KMS-11 (cell line): ENCODE measurements around the gene SH3PXD2B.

Experiments
- H2AFZ ChIP-seq: fragments of 200-600 bp; sonication (generic); 2 replicates; pipeline ENCODE4 v1.6.1; 2016; ENCODE audit warnings: antibody characterized with exemption, mixed run types, low read depth
- H3K27ac ChIP-seq: fragments of 200-600 bp; sonication (generic); 2 replicates; pipeline ENCODE4 v1.6.1; 2016; ENCODE audit warnings: mild to moderate bottlenecking, mixed run types
- H3K27me3 ChIP-seq: fragments of 200-600 bp; sonication (generic); 2 replicates; pipeline ENCODE4 v1.6.1; 2017; ENCODE audit warnings: mild to moderate bottlenecking, low read depth, mixed run types, moderate library complexity; ENCODE audit not compliant: insufficient read depth
- H3K36me3 ChIP-seq: fragments of 200-600 bp; sonication (generic); 2 replicates; pipeline ENCODE4 v1.6.1; 2017; ENCODE audit warnings: mild to moderate bottlenecking, mixed run types; ENCODE audit not compliant: insufficient read depth
- H3K4me1 ChIP-seq: fragments of 200-600 bp; sonication (generic); 2 replicates; pipeline ENCODE4 v1.6.1; 2016; ENCODE audit warnings: mild to moderate bottlenecking, low read depth, mixed run types; ENCODE audit not compliant: poor library complexity, severe bottlenecking
- H3K4me2 ChIP-seq: fragments of 200-600 bp; sonication (generic); 2 replicates; pipeline ENCODE4 v1.7.0; 2016; ENCODE audit warnings: mild to moderate bottlenecking, mixed run types
- H3K4me3 ChIP-seq: fragments of 200-600 bp; sonication (generic); IDR thresholded peaks from 2 replicates; pipeline ENCODE4 v1.6.1; 2017; ENCODE audit warnings: low read depth, low read length, mixed read lengths; ENCODE audit not compliant: insufficient read depth
- H3K79me2 ChIP-seq: fragments of 200-600 bp; sonication (generic); 2 replicates; pipeline ENCODE4 v1.6.1; 2016; ENCODE audit warnings: low read depth, mixed run types; ENCODE audit not compliant: insufficient read depth
- H3K9ac ChIP-seq: fragments of 200-600 bp; sonication (generic); 2 replicates; pipeline ENCODE4 v1.6.1; 2016; ENCODE audit warnings: mild to moderate bottlenecking, mixed run types
- H4K20me1 ChIP-seq: fragments of 200-600 bp; sonication (generic); 2 replicates; pipeline ENCODE4 v1.6.1; 2016; ENCODE audit warnings: mild to moderate bottlenecking, mixed run types; ENCODE audit not compliant: insufficient read depth
- TF ChIP-seq, protein P1 (sequence below): fragments of 200-600 bp; sonication (generic); conservative IDR thresholded peaks from 2 replicates; pipeline ENCODE4 v1.6.1; 2017; ENCODE audit warnings: low read depth, mild to moderate bottlenecking, antibody characterized with exemption, low read length, moderate library complexity, mixed read lengths

The SH3PXD2B gene

DNA sequence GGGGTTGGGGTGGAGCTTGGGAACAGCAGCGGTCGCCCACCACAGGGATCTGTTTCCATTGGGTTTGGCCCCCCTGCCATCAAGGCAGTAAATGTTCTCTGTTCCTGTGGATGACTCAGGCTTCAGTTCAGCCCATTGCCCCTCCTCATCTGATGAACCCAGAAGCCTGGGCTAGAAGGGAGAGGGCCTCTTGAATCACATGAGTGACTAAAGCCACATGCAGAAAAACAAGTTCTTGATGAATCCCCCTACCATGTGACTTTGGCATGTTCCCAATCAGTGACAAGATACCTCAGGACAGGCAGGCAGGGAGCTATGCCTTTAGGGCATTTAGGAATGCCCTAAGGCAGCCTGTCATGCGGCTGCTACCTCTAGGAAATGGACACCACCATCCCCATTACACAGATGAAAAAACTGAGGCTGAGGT lies 2.5 kb downstream of the SH3PXD2B start:
- Histone ChIP-seq H3K79me2 (no peaks in the 10 kb centered on the region), H3K27ac (no peak overlapping the region), H3K9ac (no peak overlapping the region), H2AFZ (no peak overlapping the region), H4K20me1 (no peaks in the 10 kb centered on the region), H3K4me2 (no peak overlapping the region), H3K36me3 (no peaks in the 10 kb centered on the region), H3K4me3 (no peak overlapping the region), H3K4me1 (no peaks in the 10 kb centered on the region), H3K27me3 (no peaks in the 10 kb centered on the region)
- TF ChIP-seq, protein P1, sequence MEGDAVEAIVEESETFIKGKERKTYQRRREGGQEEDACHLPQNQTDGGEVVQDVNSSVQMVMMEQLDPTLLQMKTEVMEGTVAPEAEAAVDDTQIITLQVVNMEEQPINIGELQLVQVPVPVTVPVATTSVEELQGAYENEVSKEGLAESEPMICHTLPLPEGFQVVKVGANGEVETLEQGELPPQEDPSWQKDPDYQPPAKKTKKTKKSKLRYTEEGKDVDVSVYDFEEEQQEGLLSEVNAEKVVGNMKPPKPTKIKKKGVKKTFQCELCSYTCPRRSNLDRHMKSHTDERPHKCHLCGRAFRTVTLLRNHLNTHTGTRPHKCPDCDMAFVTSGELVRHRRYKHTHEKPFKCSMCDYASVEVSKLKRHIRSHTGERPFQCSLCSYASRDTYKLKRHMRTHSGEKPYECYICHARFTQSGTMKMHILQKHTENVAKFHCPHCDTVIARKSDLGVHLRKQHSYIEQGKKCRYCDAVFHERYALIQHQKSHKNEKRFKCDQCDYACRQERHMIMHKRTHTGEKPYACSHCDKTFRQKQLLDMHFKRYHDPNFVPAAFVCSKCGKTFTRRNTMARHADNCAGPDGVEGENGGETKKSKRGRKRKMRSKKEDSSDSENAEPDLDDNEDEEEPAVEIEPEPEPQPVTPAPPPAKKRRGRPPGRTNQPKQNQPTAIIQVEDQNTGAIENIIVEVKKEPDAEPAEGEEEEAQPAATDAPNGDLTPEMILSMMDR, result no peak

DNA sequence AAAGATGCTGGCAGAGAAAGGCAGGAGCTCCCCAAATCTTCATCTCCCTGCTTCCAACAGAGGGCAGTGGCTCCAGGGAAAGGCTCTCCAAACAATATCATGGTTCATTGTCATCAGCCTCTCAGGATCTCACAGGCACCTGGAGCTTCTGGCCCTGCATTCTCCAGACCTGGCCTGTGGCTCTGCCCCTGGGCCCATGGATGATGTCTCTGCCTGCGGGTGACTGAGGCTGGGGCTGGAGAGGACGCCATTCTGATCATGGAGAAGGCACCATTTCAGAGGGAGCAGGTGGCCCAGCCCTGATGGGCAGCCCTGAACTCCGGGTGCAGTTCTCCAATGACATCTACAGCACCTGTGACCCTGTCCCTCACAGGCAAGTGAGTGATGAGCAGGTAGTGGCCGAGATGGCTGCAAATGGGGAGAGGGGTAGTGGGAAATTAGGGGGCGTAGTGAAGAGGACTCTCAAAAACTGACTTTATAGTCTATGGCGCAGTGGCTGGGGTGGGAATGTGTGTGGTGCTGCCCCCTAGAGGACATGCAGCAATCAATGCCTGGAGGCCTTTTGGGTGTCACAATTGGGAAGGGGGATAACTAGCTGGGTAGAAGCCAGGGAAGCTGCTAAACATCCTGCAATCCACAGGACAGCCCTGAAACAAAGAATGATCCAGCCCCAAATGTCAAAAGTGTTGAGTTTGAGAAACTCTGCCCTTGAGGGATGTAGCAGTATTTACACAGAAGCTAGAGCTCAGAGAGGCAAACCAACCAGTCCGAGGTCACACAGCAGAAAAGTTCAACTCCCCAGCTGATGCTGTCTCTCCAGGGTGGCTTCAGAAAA lies 3.2 kb downstream of the SH3PXD2B start:
- no peaks in the 10 kb centered on the region for H3K4me1 ChIP-seq
- no peak overlapping the region for H3K4me2 ChIP-seq
- no peaks in the 10 kb centered on the region for H3K27me3 ChIP-seq
- no peaks in the 10 kb centered on the region for H3K79me2 ChIP-seq
- H3K4me3 ChIP-seq, result no peak overlapping the region
- H3K27ac ChIP-seq, result no peak overlapping the region
- no peaks in the 10 kb centered on the region for H4K20me1 ChIP-seq
- H3K36me3 ChIP-seq, result no peaks in the 10 kb centered on the region
- no peak overlapping the region for H3K9ac ChIP-seq
- TF ChIP-seq, protein P1, result peak; percentile 60
- H2AFZ ChIP-seq, result no peak overlapping the region

DNA sequence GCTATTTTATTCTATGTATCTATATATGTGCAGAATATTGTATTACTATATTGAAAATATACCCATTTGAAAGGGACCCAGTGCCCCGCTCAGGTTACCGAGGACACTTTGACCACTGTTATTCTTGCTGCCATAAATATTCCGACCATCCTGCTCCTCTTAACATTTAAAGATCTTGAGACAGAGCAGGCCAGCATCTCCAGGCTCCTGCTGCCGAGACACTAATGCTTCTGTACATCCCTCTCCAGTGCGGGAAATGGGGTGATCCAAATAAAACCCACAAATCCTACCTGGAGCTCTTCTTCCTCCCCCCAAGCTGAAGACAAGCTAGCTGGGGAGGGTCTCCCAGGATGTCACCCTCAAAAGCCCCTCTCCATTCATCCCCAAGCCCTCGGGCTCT lies 3.9 kb downstream of the SH3PXD2B start:
- TF ChIP-seq, protein P1, result no peak
- Histone ChIP-seq H3K9ac (no peak overlapping the region), H3K27me3 (no peaks in the 10 kb centered on the region), H4K20me1 (no peaks in the 10 kb centered on the region), H3K27ac (no peak overlapping the region), H3K79me2 (no peaks in the 10 kb centered on the region), H3K4me3 (no peak overlapping the region), H3K4me2 (no peak overlapping the region), H2AFZ (no peak overlapping the region), H3K4me1 (no peaks in the 10 kb centered on the region), H3K36me3 (no peaks in the 10 kb centered on the region)

DNA sequence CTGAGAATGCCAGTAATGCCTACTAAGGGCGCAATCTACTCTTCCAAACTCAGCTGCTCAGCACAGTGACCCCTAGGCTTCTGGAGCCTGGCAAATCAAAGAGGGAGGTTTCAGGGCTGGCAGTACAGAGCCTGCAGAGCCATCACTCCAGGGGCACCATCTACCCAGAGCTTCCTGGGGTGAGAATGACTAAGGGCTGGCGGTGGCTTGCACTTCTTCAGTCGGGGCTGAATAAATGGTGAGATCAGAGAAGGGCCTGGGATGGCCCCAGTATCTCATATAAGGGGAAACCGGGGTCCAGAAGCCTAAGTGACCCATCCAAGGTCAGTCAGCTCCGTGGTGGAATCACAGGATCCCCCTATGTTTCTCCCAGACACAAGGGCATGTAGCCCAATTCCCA lies 5.3 kb downstream of the SH3PXD2B start:
- no peaks in the 10 kb centered on the region for H3K27me3 ChIP-seq
- H3K79me2 ChIP-seq, result no peaks in the 10 kb centered on the region
- H3K27ac ChIP-seq, result no peak overlapping the region
- no peaks in the 10 kb centered on the region for H3K36me3 ChIP-seq
- no peaks in the 10 kb centered on the region for H4K20me1 ChIP-seq
- H2AFZ ChIP-seq, result no peak overlapping the region
- H3K4me3 ChIP-seq, result no peak overlapping the region
- TF ChIP-seq, protein P1, result no peak
- H3K4me1 ChIP-seq, result no peaks in the 10 kb centered on the region
- no peak overlapping the region for H3K4me2 ChIP-seq
- no peak overlapping the region for H3K9ac ChIP-seq
